NCI-H2081 (cell line): ENCODE results near the gene XYLT1.
"Not testable (repeated sequence)": the region's sequence is repeated elsewhere in the genome, so short reads cannot be mapped to it uniquely, and the experiment has no call there.

Source experiments
- DNase-seq, 2 experiments: peaks; one replicate each; lab custom pipeline; 2025; lab: John Stamatoyannopoulos, UW

XYLT1 gene

DNA sequence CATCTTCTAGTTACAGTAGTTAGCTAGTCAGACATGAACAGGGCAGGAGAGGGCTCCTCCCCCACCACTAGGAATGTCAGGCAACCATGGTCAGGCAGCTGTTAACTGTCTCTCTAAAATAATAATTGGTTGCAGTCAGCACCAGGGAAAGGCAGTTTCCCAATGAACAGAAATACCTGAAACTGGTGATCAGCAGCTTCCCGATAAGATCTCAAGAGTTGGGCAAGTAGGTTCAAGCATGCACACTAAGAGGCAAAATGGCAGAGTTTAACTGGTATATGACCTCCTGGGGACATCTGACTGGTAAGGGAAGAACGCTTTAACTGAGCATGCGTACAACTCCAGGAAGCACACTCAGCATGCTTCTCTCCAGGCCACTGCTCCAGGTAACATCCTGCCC, 12.6 kb upstream of the XYLT1 start:
- DNase-seq, result no peak

DNA sequence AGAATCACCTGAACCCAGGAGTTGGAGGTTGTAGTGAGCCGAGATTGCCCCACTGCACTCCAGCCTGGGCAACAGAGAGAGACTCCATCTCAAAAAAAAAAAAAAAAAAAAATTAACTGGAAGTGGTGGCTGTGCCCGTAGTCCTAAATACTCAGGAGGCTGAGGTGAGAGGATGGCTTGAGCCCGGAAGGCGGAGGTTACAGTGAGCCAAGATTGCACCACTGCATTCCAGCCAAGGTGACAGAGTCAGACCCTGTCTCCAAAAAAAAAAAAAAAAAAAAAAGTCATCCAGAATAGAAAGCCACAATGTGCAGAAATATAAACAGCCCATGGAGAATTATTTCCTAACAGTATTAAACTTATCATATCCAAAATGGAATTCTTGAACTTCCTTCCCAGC, 11.6 kb upstream of the XYLT1 start:
- DNase-seq, result not testable (repeated sequence)

DNA sequence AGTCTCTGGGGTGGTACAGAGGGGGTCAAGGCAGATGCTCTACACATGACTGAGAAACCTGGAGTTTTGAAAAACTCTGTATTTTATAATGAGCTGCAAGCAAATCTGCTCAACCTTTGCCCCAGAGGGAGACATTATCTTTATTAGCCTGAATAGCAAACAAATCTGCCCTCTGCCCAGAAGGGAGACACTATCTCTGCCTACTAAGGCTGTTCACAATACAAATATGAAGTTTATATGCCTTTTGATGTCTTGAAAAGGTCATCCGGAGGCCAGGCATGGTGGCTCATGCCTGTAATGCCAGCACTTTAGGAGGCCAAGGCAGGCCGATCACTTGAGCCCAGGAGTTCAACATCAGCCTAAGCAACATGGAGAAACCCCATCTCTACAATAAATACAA, 11.0 kb upstream of the XYLT1 start:
- no peak for DNase-seq

DNA sequence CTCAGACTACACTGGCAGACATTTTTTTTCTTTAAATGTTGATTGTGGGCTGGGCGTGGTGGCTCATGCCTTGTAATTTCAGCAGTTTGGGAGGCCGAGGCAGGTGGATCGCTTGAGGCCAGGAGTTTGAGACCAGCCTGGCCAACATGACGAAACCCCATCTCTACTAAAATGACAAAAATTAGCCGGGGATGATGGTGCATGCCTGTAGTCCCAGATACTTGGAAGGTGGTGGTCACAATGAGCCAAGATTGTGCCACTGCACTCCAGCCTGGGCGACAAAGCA, 6.4 kb upstream of the XYLT1 start:
- DNase-seq, result not testable (repeated sequence)

DNA sequence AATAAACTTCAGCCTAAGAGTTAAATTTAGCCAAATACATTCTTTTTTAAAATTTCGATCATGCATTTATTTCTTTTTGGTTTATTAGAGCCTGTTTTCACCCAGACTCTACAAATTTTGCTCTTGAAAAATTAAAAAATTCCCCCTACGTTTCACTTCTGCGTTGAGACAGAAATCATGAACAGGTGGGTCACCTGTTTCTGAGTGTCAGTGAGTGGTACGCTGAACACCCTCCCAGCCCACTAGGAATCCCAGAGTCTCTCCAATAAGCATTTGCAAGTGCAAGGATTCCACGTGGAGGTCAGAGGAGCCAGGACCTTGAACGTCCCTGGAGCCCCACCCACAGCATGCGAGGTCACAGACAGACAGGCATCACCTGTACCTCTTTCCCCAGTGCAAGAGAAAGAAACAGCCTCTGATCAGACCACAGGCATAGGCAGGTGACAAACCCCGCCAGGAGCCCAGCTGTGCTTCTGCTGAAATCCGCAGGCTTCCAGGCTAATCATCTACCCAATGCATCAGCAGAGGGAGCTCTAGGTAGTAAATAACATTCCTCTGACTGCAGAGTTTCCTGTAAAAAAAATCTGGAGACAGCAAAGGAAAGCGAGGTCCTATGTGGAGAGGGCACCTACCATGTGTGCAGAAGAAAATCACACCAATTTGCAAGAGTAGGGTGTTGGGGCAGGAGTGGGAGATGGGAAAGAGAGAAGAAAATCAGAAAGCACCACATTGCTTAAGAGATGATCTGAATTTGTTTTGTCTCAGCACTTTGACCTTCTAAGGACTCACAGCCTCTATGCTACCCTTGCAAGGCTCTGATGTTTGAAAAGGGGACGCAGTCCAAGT, 5.9 kb upstream of the XYLT1 start:
- DNase-seq, result peak; percentile 57 to 63

DNA sequence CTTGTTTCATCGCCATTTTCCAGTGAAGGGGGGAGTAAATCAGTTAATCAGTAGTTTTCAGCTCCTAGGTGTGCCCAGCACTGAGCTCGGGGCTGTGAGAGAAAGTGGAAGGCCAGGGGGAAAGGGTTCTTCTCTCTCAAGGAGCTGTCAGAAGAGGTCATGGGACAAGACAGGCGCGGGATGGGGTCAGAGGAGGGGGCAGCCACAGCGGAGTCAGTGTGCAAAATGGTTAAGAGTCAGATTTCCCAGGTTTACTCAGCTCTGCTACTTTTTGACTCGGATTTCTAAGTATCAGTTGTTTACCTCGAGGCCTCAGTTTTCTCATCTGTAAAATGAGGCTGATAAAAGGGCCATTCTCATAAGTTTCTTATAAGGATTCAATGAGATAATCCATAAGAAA, 4.3 kb upstream of the XYLT1 start:
- no peak for DNase-seq

DNA sequence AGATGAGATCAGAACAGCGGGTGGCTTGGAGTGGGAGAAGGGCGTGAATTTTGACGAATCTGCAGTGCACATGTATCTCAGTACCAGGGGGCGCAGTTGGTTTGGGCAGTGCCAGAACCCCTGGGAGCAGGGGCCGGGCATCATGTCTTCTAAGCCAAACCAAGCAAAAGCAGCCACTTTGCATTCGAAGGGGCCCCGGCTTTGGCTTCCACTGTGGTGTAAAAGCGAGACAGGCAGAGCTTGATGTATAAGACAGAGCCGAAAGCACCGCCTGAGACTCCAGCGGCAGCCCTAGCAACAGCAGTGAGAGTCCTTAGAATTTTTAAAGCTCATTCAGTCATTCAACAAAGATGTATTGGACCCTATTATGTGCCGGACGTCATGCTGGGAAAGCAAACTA, 3.8 kb upstream of the XYLT1 start:
- no peak for DNase-seq

DNA sequence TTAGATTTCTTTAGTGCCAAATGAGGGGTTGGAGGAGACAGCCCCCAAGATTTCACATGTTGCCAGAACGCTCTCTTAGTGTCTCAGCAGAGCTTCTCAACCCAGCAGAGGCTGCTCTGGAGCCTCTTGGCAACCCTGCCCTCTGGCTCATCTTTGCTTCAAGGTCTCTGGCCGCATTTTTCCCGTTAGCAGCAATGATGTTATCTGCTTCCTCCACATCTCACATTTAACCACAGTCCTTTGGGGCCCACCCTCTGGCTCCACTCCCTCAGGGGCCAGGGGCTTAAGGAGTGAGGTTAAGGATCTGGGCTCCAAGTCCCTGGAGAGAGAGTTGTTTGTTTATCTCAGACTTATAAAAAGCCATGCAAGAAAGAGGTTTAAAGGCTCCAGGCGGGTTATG, 3.3 kb upstream of the XYLT1 start:
- no peak for DNase-seq

DNA sequence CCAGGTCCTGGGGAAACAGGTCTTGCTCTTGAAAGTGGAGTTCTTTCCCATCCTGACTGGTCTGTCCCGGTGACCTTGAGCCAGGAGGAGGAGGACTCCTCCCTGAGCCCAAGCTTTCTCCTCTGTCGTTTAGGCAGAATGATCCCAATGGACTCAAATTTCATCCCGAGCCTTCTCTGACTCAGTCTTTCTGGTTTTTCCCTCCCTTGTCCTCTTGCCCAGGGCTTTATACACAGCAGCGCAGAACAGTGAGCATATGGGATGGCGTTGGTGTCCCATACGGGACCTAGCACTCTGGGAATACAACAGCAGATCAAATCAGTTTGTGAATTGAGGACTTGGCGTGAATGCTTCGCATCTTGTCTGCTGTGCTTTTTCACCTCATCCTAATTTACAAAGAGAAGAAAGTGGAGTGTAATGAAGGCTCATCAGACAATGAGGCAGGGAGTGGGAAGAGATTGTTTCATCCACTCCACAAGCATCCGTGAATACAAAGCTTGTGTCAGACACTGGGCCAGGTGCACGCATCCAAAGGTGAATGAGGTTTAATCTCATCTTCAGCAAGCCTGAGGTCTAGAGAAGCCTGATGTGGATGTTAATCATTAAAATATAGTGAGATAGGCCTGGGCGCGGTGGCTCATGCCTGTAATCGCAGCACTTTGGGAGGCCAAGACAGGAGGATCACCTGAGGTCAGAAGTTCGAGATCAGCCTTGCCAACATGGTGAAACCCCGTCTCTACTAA, 1.1 kb upstream of the XYLT1 start:
- no peak for DNase-seq

DNA sequence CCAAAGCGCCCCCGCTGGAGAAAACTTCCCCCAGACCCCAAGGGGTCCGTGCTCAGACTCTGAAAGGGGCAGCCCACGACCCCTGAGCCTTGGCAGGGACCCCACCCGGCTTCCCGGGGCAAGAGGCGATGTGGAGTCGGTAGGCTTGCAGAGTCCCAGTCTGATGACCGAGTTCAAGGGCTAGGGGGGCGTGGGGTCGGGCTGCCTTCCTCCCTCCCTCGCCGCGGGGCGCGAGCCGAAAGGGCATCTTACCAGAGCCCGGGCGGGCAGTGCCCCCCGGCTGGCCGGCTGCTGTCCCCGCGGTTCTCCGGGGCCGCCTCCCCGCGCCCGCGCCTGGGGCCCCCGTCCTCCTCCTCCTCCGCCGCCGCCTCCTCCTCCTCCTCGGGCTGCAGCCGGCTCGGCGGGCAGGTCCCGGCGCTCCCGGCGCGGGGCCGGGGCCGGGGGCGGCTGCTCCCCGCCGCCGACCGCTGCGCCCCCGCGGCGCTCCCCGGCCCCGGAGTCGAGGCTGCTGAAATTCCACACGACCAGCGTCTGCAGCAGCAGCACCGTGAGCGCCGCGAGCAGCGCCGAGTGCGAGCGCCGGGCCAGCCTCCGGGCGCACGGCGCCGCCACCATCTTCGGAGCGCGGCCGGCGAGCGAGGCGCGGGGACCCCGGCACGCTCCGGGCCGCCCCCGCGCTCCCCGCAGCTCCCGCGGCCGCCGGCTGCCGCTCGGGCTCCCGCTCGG, 415 bp downstream of the XYLT1 start:
- DNase-seq, result no peak

DNA sequence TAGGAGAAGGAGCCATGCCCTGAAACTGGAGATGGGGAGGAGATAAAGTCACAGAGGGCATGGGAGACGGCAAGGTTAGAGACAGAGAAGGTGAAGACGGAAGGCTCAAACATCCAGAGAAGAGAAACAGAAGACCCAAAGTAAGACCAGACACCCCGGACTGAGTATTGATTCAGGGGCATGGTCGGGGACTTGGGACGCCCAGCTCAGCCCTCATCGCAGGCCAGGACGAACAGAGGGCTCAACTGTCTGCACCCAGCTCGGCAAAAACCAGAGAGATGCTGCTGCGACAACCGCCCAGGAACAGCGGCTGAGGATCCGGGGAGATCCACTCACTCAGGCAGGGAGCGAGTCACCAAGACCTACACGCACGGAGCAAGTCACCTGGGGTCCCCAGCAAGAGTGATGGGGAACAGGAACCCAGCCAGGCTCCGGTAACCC, 999 bp downstream of the XYLT1 start:
- DNase-seq, result no peak

DNA sequence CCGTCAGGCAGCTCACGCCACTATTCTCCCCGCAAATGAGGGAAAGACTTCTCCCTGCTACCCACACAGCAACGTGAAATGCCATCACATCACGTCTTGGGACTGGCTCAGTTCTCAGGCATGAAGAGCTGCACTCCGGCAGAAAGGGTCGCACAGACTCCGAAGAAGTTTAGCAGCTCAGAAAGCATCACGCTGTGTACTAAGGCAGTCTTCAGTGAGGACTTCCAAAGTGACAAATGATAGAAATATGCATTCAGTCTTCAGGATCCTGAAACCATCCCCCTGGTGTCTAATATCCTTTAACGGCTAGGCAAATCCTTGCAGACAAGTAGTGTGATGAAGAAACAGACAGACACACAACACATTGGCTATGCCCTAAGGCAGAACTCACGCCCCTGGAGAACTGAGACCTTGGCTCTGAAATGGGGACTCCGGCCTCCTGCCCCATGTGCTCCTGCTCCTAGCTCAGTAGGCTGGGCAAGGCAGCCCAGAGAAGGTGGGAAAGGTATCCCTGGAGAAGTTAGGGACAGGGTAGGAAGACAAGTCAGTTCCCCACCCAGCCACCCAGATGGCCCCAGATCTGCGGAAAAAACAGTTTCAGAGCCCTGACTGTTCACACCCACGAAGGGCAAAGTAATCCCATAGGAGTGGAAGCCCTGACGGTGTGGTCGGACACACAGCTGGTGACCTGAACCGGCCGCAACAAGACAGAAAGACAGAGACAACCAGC, 1.6 kb downstream of the XYLT1 start:
- no peak for DNase-seq

DNA sequence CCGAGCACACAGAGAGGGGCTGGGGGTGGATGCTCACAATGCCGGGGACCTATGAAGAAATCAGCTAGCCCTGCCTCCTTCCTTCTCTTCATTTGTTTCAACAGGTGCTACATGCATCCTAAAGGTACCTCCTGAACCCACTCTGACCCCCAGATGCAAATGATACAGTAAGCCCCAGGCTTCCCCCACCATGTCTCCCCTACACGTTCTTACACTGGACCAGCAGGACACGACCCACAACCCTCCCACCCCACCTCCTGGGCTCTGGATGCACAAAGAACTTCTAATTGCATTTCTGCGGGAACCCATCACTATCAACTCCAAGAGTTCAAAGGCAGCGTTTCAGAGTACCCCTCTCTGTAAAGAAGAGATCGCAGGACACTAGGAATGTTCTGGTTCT, 2.1 kb downstream of the XYLT1 start:
- no peak for DNase-seq

DNA sequence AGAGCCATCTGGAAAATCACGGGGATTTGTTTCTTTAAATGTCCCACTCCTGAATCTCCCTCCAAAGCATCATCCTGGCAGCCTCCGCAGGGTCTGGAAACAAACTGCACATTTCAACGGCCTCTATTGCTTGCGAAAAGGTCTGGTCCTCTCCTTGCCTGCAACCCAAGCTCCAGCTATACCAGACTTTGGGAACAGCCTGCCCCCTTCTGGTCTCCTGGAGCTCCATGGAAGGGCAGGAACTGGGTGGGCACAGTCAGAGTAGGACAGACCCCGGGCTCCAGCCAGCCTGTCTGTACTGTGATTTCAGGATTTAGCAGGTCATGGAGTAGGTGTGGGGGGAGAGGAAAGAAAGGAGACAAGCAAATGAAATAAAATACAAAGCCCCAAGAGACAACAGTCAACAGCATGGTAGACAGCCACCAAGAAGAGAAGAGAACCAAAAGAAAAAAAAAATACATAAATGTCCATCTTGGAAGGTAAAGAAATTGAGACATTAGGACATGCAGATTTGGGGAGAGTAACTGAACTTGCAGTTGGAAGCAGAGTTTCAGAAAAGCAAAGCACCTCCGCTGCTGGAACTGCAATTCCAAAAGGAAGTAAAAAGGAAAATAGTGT, 2.7 kb downstream of the XYLT1 start:
- DNase-seq, result peak in 1 of 2 experiments; percentile 15

DNA sequence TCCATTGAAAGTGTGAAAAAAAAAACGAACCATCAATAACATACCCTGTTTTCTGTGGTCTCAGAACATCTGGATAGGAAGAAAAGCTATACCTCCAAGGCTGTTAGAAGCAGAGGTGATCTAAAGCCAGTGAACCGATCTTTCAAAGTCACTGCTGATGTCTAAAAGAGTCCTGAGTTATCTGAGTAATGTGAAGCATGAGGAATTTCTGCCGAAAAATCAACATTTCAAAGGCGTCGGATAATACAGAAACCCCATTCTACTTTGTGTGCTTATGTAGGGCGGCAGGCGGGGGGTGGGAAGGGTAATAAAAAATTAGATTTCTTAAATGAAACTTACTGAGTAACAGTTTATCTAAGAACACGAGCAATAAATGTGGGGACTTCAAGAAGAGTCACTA, 3.9 kb downstream of the XYLT1 start:
- no peak for DNase-seq

DNA sequence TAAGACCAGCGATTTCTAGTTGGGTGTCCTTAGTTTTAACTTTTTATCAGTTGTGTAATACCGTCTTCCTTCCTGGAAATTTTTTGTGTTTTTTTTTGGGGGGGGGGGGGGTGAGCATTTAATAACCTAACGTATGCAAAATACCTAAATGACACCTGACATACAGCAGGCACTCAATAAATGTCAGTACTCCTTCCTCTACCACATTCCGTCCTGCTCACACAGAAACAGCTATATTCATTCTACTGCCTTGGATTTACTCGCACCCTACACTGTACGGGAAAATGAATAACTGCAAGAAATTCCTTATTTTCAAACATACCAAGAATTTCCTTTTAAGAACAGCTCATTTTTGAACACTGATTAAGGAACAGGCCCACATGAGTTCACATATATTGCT, 5.3 kb downstream of the XYLT1 start:
- DNase-seq, result no peak

DNA sequence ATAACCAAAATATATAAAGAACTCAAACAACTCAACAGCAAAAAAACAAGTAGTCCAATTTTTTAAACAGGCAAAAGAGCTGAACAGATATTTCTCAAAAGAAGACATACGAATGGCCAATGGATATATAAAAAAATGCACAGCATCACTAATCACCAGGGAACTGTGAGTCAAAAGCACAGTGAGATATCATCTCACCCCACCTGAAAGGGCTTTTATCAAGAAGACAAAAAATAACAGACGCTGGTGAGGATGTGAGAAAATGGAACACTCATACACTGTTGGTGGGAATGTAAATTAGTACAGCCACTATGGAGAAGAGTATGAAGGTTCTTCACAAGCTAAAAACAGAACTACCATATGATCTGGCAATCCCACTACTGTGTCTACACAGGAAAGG, 7.4 kb downstream of the XYLT1 start:
- no peak for DNase-seq

DNA sequence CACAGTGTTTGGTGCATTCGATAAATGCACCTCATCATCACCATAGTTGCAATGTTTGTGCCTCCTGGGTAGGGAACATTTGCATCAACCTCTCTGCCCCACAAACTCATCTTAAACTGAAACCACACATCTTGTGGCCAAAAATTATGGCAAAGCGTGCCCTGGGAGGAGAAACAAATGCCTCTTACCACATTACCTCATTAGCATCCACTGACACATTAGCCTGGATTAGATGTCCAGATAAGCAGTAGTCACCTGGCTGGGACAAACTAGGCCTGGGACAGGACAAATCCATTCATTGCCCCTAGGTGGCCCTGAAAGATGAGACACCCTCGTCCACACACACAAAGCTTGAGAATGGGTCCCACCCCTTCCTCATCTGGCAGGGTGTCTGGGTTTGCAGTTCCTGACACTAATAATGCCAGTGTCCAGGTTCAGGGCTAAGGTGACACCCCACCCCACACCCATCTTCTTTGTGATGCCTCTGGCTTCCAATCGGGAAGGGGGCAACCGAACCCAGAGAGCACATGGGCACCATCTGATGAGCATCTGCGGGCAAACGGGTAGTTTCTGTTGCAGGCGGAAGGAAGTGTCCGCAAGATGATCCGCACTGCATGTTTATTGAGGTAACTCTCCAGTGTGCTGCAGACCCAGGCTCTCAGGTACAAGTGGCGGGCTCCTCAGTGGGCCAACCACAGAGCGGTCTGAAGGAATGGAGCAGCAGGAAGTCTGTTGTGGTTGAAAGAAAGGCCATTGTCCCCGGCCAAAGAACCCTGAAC, 8.6 kb downstream of the XYLT1 start:
- DNase-seq, result no peak

DNA sequence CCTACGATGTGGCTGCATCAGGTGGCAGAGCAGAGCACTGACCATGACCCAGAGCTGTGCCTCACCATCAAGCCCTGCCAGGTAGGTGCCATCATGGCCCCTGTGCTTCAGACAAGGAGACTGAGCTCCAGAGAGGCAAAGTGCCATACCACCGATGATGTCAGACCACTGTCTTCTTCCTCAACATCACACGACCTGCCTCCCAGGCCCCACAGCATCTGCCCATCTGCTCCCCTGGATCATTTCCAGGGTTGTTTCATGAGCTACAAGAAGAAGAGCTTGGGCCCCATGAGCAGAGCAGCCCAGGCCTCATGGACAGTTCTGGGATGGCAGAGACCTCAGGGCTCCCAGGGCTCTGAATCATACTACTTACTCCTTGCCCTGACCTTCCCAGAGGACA, 9.9 kb downstream of the XYLT1 start:
- DNase-seq, result no peak

DNA sequence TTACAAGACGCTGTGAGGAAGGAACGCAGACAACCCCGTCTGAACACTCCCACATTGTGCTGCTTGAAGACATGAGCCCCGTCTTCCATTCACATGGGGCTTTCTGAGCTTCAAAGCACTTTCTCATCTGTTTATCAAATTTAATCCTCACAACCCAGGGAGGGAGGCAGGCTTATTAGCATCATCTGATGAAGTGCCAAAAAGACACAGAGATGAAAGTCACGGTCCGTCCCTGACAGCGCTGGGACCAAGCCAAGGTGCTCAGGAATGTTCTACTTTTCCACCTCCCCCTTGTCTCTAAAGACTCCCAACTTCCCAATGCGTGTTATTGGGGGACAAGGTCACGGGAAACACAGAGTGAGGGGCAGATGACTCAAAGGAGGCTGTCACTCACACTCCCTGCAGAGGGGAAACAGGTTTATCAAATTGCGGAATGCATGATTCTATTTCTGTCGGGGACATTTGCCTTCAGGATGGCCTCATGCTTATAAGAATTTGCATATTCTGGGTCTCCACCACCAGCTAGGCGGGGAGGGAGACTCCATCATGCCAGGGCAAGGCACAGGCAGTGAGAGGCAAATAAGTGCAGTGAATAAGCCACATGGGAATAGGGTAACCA, 10.7 kb downstream of the XYLT1 start:
- no peak for DNase-seq

DNA sequence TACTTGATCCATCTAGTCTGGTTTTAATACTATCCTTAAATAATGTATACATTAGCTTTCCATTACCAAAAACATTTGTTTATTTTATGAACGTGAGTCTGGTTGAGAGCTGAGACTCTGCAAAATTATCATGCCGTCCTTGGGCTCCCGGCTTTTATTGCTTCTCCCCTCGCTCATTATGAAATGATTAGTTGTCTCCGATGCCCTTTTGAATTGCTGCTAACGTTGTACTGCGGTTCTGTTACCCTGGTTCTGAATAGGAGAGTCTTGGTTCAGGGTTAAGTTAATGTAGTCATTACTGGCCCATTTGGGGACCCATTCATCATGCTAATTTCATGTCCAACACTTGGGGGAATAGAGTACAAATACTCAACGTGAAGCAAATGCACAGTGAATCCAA, 12.8 kb downstream of the XYLT1 start:
- no peak for DNase-seq
